Osteoblast (primary cell): ENCODE results near the gene TAF3. TPM values are rescaled to one million over a fixed set of nuclear protein-coding genes. Genes with fewer than 3 reads are reported as not detected.

Experiments used
- DNase-seq: peaks from one replicate; pipeline ENCODE4 v3.0.0; 2011; ENCODE audit warnings: low spot score, mixed read lengths; ENCODE audit not compliant: insufficient read length; ENCODE audit errors: missing footprints
- H2AFZ ChIP-seq: 2 replicates; pipeline ENCODE4 v1.6.0; 2011; ENCODE audit warnings: mild to moderate bottlenecking, low read length
- H3K27ac ChIP-seq: 2 replicates; pipeline ENCODE4 v1.5.1; 2011; ENCODE audit warnings: mild to moderate bottlenecking, low read depth, low read length, moderate library complexity
- H3K27me3 ChIP-seq: 2 replicates; pipeline ENCODE4 v1.6.0; 2012; ENCODE audit warnings: mild to moderate bottlenecking, control low read depth, inconsistent platforms, low read length, moderate library complexity; ENCODE audit not compliant: insufficient read depth
- H3K36me3 ChIP-seq: 2 replicates; pipeline ENCODE4 v1.5.1; 2011; ENCODE audit warnings: mild to moderate bottlenecking, low read length, control low read depth, moderate library complexity; ENCODE audit not compliant: insufficient read depth
- H3K4me1 ChIP-seq: 2 replicates; pipeline ENCODE4 v1.5.1; 2011; ENCODE audit warnings: mild to moderate bottlenecking, low read length, control low read depth, moderate library complexity; ENCODE audit not compliant: insufficient read depth
- H3K4me2 ChIP-seq: 2 replicates; pipeline ENCODE4 v1.6.0; 2011; ENCODE audit warnings: mild to moderate bottlenecking, low read length; ENCODE audit not compliant: insufficient read depth
- H3K4me3 ChIP-seq: fragments of 200-600 bp; sonication (generic); 3 replicates; pipeline ENCODE4 v1.5.1; 2012; ENCODE audit warnings: mild to moderate bottlenecking, low read length, inconsistent platforms; ENCODE audit not compliant: insufficient read depth
- H3K79me2 ChIP-seq: 2 replicates; pipeline ENCODE4 v1.6.0; 2012; ENCODE audit warnings: mild to moderate bottlenecking, low read length, control low read depth, inconsistent platforms; ENCODE audit not compliant: insufficient read depth
- H3K9me3 ChIP-seq: 2 replicates; pipeline ENCODE4 v1.5.1; 2011; ENCODE audit warnings: low read depth, low read length, control low read depth
- H4K20me1 ChIP-seq: 2 replicates; pipeline ENCODE4 v1.6.0; 2012; ENCODE audit warnings: mild to moderate bottlenecking, low read length, control low read depth; ENCODE audit not compliant: insufficient read depth
- CTCF ChIP-seq: IDR thresholded peaks from 2 replicates; pipeline ENCODE4 v1.5.1; 2011; ENCODE audit warnings: mild to moderate bottlenecking, low read depth, low read length, moderate library complexity; ENCODE audit errors: extremely low read depth
- total RNA-seq: library from RNA; depleted of rRNA; stranded (reverse); fragments of >200 nt; gene quantifications from 2 replicates; pipeline ENCODE4 v1.2.3, GENCODE V29; 2012

TAF3 gene
- total RNA-seq, 1 donor: 2.2 TPM

GRCh38 chr10:8035641-8036470, 217.6 kb downstream of the TAF3 start:
- no peaks in the 10 kb centered on the region for H3K36me3 ChIP-seq
- no peak overlapping the region for H3K27ac ChIP-seq
- H3K27me3 ChIP-seq: peaks cover 92% of the 10 kb centered on the region
- no peaks in the 10 kb centered on the region for H4K20me1 ChIP-seq
- DNase-seq: peak; percentile 55
- no peak overlapping the region for H2AFZ ChIP-seq
- no peak overlapping the region for H3K4me2 ChIP-seq
- H3K79me2 ChIP-seq: no peaks in the 10 kb centered on the region
- no peaks in the 10 kb centered on the region for H3K9me3 ChIP-seq
- no peak overlapping the region for H3K4me3 ChIP-seq
- no peak for TF ChIP-seq CTCF
- no peaks in the 10 kb centered on the region for H3K4me1 ChIP-seq

- peaks cover 95% of the 10 kb centered on the region for H3K27me3 ChIP-seq
- no peak overlapping the region for H3K27ac ChIP-seq
- H3K4me2 ChIP-seq: no peak overlapping the region
- no peak for TF ChIP-seq CTCF
- no peak overlapping the region for H2AFZ ChIP-seq
- H3K79me2 ChIP-seq: no peaks in the 10 kb centered on the region
- H3K4me3 ChIP-seq: no peak overlapping the region
- no peaks in the 10 kb centered on the region for H3K4me1 ChIP-seq
- no peaks in the 10 kb centered on the region for H3K36me3 ChIP-seq
- DNase-seq: peak; percentile 36
- no peaks in the 10 kb centered on the region for H4K20me1 ChIP-seq
- H3K9me3 ChIP-seq: no peaks in the 10 kb centered on the region
Observed at GRCh38 chr10:8036506-8037198, 218.3 kb downstream of the TAF3 start.

- Histone ChIP-seq H4K20me1 (no peaks in the 10 kb centered on the region), H3K4me1 (no peaks in the 10 kb centered on the region), H3K9me3 (no peaks in the 10 kb centered on the region), H3K27me3 (peaks cover 95% of the 10 kb centered on the region), H3K4me2 (no peak overlapping the region), H3K4me3 (no peak overlapping the region), H3K27ac (no peak overlapping the region), H2AFZ (no peak overlapping the region), H3K36me3 (no peaks in the 10 kb centered on the region), H3K79me2 (no peaks in the 10 kb centered on the region)
- no peak for DNase-seq
- no peak for TF ChIP-seq CTCF
Observed at GRCh38 chr10:8037199-8037801, 219.0 kb downstream of the TAF3 start.
